H1 (cell line): ENCODE results near the gene XYLB. TPM values are rescaled to one million over a fixed set of nuclear protein-coding genes. Genes with fewer than 3 reads are reported as not detected.

ENCODE experiments used
- GTF2F1 ChIP-seq: IDR thresholded peaks from 2 replicates; pipeline ENCODE4 v1.6.1; 2012; ENCODE audit warnings: low read depth, low read length, improper control_type of control experiment, borderline replicate concordance
- SIX5 ChIP-seq: IDR thresholded peaks from 2 replicates; pipeline ENCODE4 v1.6.1; 2011; ENCODE audit warnings: mild to moderate bottlenecking, low read depth, low read length
- polyA plus RNA-seq, 7 experiments: library from polyadenylated mRNA; depleted of rRNA in 3 of 7; stranded (reverse) in 5 of 7; unstranded in 2 of 7; fragments of >200 nt in 5 of 7; fragments of 200-250 nt in 2 of 7; gene quantifications; 1 replicate in 5 of 7; 2 replicates in 1 of 7; 4 replicates in 1 of 7; pipeline versions ENCODE4 v1.2.1 to v1.2.3, GENCODE V29; 2011 to 2013; ENCODE audit warnings: missing spikeins in 2 of 7, mixed read lengths in 2 of 7
- total RNA-seq: library from RNA; stranded (reverse); fragmentation: NEBNext Ultra II Directional; extraction: Animal tissue kit (Norgen Biotek cat#: 25700); gene quantifications from 2 replicates; pipeline ENCODE4 v1.2.1, GENCODE V29; 2021
- TF ChIP-seq, protein P1 (sequence below): fragments of 300-600 bp; sonication (generic); IDR thresholded peaks from 2 replicates; pipeline ENCODE4 v1.7.1; 2012; ENCODE audit warnings: low read length, moderate library complexity, mild to moderate bottlenecking, inconsistent platforms; ENCODE audit not compliant: insufficient replicate concordance

XYLB gene
- total and polyA plus RNA-seq, 2 of the 8 experiments (the other 6 are each of a cell fraction or from before 2014, with no cell fraction given), result 1.7 to 5.5 TPM

DNA sequence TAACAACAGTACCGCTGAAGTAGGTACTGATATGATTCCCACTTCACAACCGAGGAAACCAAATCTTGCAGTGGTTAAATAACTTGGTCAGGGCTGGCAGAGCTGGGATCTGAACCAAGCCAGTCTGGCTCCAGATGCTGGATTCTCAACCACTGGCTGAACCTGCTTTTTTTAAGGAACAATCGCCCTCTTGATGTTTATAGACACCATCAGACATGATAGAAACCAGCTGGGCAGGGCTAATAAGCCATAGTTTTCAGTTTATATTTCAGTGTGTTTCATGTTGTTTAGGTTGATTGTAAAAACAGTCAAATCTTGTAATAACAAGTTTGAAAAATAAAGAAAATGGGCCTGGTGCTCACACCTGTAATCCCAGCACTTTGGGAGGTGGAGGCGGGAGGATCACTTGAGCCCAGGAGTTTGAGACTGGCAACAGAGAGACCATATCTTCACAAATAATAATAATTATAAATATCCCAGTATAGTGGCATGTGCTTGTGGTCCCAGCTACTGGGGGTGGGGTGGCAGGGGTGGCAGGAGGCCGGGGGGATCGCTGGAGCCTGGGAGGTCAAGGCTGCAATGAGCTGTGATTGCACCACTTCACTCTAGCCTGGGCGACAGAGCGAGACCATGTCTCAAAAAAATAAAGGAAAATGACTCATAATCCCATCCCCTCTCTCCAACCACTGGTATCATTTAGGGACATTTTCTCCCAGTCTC is 36.7 kb downstream of the XYLB start (continued):
- TF ChIP-seq, protein P1, sequence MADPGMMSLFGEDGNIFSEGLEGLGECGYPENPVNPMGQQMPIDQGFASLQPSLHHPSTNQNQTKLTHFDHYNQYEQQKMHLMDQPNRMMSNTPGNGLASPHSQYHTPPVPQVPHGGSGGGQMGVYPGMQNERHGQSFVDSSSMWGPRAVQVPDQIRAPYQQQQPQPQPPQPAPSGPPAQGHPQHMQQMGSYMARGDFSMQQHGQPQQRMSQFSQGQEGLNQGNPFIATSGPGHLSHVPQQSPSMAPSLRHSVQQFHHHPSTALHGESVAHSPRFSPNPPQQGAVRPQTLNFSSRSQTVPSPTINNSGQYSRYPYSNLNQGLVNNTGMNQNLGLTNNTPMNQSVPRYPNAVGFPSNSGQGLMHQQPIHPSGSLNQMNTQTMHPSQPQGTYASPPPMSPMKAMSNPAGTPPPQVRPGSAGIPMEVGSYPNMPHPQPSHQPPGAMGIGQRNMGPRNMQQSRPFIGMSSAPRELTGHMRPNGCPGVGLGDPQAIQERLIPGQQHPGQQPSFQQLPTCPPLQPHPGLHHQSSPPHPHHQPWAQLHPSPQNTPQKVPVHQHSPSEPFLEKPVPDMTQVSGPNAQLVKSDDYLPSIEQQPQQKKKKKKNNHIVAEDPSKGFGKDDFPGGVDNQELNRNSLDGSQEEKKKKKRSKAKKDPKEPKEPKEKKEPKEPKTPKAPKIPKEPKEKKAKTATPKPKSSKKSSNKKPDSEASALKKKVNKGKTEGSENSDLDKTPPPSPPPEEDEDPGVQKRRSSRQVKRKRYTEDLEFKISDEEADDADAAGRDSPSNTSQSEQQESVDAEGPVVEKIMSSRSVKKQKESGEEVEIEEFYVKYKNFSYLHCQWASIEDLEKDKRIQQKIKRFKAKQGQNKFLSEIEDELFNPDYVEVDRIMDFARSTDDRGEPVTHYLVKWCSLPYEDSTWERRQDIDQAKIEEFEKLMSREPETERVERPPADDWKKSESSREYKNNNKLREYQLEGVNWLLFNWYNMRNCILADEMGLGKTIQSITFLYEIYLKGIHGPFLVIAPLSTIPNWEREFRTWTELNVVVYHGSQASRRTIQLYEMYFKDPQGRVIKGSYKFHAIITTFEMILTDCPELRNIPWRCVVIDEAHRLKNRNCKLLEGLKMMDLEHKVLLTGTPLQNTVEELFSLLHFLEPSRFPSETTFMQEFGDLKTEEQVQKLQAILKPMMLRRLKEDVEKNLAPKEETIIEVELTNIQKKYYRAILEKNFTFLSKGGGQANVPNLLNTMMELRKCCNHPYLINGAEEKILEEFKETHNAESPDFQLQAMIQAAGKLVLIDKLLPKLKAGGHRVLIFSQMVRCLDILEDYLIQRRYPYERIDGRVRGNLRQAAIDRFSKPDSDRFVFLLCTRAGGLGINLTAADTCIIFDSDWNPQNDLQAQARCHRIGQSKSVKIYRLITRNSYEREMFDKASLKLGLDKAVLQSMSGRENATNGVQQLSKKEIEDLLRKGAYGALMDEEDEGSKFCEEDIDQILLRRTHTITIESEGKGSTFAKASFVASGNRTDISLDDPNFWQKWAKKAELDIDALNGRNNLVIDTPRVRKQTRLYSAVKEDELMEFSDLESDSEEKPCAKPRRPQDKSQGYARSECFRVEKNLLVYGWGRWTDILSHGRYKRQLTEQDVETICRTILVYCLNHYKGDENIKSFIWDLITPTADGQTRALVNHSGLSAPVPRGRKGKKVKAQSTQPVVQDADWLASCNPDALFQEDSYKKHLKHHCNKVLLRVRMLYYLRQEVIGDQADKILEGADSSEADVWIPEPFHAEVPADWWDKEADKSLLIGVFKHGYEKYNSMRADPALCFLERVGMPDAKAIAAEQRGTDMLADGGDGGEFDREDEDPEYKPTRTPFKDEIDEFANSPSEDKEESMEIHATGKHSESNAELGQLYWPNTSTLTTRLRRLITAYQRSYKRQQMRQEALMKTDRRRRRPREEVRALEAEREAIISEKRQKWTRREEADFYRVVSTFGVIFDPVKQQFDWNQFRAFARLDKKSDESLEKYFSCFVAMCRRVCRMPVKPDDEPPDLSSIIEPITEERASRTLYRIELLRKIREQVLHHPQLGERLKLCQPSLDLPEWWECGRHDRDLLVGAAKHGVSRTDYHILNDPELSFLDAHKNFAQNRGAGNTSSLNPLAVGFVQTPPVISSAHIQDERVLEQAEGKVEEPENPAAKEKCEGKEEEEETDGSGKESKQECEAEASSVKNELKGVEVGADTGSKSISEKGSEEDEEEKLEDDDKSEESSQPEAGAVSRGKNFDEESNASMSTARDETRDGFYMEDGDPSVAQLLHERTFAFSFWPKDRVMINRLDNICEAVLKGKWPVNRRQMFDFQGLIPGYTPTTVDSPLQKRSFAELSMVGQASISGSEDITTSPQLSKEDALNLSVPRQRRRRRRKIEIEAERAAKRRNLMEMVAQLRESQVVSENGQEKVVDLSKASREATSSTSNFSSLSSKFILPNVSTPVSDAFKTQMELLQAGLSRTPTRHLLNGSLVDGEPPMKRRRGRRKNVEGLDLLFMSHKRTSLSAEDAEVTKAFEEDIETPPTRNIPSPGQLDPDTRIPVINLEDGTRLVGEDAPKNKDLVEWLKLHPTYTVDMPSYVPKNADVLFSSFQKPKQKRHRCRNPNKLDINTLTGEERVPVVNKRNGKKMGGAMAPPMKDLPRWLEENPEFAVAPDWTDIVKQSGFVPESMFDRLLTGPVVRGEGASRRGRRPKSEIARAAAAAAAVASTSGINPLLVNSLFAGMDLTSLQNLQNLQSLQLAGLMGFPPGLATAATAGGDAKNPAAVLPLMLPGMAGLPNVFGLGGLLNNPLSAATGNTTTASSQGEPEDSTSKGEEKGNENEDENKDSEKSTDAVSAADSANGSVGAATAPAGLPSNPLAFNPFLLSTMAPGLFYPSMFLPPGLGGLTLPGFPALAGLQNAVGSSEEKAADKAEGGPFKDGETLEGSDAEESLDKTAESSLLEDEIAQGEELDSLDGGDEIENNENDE, result no peak
- TF ChIP-seq SIX5 (no peak), GTF2F1 (no peak)
